ENCODE measurements around the gene KRT2.
"Not testable (repeated sequence)": the region's sequence is repeated elsewhere in the genome, so short reads cannot be mapped to it uniquely, and the experiment has no call there.

Gene KRT2

DNA sequence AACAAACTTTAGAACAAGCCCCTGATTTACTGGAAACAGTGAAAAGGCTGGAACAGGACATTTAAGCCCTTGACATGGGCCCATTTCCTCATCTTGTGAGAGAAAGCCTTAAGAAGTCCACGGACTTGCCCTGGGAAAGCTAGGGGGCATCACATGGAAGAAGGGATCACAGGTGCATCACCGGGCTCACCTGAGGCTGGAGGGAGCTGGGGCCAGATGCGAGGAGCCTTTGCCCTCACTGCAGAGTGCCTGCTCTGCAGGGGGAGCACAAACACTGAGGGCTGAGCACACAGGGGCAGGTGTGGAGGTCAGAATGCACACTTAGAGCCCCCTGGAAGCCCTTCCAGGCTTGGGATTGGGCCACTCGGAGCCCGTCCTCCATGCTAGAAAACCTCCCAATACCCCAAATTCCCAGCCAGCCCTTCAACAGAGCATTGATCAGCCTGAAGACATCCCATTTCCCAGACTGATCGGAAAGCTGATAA is 33.4 kb upstream of the KRT2 start:
- DNase-seq (ENCODE audit: low read depth in 1 of 2, low spot score in 1 of 2): no peak

DNA sequence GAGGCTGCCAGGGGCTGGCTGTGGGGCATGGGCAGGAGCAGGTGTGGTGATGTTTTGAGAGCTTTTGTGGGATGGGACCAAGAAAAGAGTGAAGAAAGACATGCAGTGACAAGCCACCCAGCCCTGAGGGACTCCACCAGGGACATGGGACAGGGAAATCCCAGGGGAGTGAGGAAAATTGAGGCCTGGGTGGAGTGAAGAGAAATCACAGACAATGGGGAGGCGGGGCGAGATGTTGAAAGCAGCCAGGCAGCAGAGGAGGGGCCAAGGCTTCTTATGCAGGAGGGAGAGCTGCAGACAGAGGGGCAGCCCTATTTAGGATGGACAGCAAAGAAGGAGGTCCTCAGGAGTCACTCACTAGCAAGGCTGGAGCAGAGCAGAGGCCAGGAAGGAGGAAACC is 32.4 kb upstream of the KRT2 start:
- no peak for DNase-seq (ENCODE audit: low read depth in 1 of 2, low spot score in 1 of 2)

DNA sequence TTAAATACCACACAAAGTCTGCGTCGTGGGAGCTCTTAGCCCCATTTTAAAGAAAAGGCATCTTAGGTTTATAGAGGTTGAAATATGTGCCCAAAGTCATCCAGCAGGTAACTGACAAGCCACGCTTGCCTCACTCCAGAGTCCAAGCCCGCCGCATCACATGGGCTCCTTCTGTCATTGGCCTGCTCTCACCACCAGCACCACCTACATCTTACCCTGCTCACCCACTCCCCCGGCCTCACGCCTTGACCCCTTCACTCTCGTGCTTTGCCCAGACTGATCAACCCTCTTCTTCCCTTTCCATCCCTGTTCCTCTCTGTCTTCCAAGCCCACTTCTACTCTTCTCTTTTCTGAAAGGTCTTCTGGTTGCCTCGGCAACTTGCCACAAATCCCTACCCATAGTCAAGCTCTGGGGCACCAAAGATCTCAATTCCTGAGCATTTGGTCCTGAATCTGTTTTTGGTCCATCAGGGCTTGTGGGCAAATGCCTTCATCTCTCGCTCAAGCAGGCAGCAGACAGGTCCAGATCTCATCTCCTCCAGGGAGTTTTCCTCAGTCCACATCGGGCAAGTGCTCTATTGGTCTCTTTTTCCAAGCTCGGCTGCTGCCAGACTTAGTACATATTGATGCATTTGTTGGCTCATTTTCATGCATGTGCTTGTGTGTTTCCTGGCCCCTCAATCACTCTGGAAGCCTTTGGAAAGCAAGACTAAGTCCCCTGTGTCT is 31.7 kb upstream of the KRT2 start:
- DNase-seq (ENCODE audit: low read depth in 1 of 2, low spot score in 1 of 2): no peak

DNA sequence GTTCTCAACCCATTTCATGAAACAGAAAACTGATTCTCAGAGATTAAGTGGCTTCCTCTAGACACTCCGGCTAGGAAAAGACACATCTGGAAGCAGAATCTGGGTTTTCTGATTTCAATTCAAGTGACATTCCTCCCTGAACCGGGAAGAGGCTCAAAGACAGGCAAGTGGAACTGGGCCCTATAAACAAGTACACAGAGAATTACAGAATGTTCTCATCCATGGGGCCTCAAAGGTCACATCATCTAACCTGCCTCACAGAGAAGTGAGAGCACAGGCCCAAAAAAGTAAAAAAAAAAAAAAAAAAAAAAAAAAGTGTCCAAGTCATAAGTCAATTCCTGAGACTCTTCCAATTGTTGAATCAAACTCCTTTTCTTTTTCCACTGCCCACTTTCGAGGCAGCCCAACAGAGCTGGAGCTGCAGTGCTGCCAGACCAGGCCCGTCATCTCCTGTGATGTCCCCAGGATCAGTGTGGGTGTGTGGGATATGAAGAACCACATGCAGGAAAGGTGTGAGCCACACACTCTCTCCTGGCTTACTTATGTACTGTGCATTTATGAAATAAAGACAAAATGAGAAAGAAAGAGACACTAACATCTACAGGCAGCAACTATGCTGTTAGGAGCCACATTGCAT is 31.0 kb upstream of the KRT2 start:
- no peak for DNase-seq (ENCODE audit: low read depth in 1 of 2, low spot score in 1 of 2)

DNA sequence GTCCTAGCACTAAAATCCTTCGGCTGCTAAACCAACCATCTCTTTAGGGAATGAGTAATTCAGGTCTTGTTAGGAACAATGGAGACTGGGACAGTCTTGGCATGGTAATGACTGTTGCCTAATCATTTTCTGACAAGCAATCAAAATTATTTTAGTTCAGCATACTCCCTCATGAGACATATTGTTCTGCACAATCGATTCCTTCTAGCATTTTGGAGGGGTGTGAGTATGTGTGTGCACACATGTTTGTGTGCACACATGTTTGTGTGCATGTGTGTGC is 30.3 kb upstream of the KRT2 start:
- no peak for DNase-seq (ENCODE audit: low read depth in 1 of 2, low spot score in 1 of 2)

DNA sequence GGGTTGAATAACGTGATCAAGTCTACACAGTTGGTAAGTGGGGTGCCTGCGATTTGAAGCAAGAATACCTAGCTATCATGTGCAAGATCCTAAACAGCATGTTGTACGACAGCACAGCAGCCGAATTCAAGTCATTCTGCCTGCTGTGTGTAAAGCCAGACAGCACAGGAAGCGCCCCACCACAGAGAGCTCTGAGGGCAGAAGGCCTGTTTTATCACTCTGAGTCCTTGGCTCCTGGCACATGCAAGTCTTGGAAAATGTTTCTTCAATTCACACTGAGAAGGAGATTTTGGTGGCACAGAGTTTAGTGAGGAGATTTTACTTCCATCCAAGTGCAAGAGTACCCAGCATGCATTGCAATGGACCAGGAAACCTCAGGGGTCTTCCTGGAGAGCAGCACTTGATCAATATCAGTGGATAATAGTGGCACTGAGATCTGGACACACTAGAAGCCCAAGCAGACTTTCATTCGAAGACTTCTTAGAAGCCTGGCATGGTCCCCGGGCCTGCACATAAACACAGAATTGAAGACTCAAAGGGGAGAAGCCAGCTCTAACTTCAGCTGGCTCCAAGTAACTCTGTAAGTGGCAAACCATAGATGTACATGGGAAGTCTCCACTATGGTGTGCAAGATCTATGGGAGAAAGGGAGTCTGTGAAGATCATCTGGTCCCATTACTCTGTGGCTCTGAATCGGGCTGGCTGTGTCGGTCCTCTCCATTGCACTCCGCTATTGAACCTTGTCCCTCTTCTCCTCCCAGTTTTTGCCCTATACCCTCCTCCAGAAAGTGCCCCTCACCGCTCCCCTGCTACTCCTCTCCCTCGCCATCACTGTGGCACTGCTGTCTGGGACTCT is 29.7 kb upstream of the KRT2 start:
- DNase-seq (ENCODE audit: low read depth in 1 of 2, low spot score in 1 of 2): no peak

DNA sequence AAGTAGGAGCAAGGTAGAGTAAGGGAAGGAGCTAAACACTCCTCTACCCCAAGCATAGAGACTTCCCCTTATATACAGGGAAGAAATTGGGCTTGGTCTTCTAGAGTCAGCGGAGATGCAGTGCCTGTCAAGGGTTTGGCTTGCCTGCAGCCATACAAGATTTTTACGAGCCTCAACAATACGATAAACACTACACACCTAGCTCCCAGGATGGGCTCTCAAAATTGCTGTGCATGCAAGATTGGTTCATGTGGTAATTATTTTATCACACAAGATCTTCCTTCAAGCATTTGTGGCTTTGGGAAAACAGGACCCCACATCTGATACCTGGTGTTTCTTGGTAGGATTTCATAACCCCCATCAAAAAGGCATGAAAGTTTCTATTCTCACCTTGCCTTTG is 28.4 kb upstream of the KRT2 start, which contains the start of gene KRT1:
Gene KRT1, minus strand, starts transcription at position 45 of the 400 bp plus-strand sequence. CDS start 59 bp downstream, outside the sequence.
- no peak for DNase-seq (ENCODE audit: low read depth in 1 of 2, low spot score in 1 of 2)

DNA sequence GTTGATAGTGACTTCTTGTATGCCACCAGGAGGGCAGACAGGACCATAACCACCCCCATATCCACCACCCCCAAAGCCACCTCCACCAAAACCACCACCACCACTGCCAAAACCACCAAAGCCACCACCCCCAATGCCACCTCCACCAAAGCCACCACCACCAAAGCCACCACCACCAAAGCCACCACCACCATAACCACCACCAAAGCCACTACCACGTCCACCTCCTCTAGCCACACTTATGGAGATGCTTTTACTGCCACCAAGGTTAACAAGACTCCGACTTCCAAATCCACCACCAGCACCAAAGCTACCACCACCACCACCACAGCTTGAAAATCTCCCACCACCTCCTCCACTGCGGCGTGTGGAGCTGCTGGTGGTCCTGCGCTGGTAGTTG is 27.9 kb upstream of the KRT2 start:
- DNase-seq (ENCODE audit: low read depth in 1 of 2, low spot score in 1 of 2): no peak

DNA sequence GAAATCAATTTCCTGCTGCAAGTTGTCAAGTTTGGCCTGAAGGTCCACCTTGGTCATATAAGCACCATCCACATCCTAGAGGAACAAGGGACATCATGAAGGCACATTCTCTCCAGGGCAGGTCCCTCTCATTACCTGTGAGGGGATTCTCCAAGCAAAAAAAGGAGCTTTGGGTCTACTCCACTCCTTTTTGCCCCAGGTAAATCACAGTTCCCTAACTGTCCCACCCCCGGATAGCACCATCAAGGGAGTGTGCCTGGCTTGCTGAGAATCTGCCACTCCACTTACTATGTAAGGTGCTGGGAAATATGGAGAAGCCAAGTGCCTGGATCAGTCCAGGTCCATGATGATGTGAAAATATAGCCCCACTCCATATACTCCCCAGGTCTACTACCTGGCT is 25.7 kb upstream of the KRT2 start:
- DNase-seq (ENCODE audit: low read depth in 1 of 2, low spot score in 1 of 2): no peak

DNA sequence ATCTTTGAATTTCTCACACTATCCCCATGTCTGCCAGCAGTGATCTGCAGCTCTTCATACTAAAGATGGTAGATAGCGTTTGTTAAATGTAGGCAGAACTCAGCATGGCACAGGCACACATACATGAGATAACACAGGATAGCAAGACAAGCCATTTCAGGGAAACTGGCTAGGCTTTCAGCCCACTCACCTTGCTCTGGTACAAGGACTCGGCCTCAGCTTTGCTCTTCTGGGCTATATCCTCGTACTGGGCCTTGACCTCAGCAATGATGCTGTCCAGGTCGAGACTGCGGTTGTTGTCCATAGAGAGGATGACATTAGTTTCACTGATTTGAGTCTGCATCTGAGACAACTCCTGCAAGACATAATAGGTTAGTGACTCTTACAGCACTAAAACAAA is 25.1 kb upstream of the KRT2 start:
- no peak for DNase-seq (ENCODE audit: low read depth in 1 of 2, low spot score in 1 of 2)

DNA sequence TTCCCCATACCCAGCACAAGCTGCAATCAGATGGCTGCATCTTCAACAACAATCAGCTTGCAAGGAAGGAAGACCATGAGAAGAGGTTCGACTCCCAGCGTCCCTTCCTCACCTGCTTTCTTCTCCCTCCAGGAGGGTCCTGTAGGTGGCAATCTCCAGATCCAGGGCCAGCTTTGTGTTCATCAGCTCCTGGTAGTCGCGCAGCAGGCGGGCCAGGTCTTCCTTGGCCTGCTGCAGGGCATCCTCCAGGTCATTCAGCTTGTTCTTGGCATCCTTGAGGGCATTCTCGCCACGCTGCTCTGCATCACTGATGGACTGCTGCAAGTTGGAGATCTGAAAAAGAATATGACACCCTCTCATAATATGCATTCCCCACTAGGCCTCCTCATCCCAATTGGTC is 24.2 kb upstream of the KRT2 start:
- no peak for DNase-seq (ENCODE audit: low read depth in 1 of 2, low spot score in 1 of 2)

DNA sequence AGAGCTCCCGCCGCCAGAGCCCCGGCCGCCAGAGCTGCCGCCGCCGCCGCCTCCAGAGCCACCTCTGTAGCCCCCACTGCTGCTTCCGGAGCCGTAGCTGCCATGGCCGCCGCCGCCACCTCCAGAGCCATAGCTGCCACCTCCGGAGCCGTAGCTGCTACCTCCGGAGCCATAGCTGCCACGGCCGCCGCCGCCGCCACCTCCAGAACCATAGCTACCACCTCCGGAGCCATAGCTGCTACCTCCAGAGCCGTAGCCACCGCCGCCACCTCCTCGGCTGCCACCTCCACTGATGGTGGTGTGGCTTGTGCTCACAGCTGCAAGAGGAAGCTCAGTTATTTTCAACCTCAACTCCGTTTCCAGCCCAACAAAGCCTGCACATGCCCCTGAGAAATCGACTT is 23.3 kb upstream of the KRT2 start:
- no peak for DNase-seq (ENCODE audit: low read depth in 1 of 2, low spot score in 1 of 2)

DNA sequence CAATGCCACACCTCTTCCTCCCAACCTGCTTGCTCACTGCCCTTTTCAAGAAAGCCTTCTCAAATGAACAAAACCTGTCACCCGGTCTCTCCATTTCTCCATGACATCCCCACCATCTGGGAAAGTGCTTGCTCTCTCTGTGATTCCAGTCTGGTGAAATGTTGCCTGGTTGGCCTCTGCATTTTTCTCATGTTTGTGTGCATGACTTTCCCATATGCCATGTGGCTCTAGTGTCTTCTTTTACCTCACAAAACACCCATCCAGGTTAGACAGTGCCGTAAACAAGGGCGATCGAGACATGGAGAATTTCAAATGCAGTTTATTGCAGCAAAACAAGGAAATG is 22.4 kb upstream of the KRT2 start:
- no peak for DNase-seq (ENCODE audit: low read depth in 1 of 2, low spot score in 1 of 2)

DNA sequence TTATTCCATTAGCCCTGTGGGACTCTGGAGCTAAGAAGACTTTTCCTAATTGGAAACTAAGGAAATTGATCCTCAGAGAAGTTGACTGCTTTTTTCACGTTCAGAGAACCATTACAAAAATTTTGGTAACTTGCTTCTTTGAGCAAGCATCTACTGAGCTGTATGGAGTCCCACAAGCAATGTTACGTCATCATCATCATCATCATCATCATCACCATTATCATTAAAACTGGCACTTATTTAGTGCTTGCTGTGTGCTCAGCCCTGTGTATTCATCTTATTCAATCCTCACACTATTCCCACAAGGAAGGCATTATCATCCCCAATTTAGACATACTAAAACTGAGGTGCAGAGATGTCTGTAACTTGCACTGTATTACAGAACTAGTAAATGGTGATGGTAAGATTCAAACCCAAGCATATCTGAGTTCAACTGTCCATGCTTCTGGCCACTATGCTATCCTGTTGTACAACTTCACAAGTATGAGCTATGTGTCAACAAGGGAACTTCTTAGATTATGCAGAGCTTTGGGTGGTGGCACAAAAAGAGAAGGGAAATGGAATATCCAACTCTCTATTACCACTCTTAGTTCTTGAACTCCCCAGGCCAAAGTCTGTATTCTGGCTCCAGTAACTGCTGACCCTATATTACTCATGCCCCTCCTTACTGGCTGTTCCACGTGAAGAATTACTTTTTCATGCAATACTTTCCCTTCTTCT is 21.9 kb upstream of the KRT2 start:
- no peak for DNase-seq (ENCODE audit: low read depth in 1 of 2, low spot score in 1 of 2)

DNA sequence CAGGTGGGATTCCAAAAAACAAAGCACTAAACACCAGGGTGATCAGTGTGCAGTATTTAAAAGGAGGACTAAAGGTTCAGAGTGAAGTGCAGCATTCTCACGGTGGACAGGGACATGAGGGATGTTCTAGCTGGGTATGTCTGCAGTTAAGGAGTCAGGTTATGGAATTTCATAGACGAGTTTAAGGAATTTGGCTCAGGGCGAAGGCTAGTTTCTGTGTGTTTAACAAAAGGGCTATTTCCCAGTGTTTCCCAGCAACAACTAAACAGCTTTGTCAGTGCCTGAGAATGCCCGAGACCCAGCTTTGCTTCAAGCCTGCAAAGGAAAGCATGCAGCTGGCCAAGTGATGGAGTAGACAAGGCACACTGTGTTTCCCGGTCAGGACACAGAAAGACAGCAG is 21.2 kb upstream of the KRT2 start:
- no peak for DNase-seq (ENCODE audit: low read depth in 1 of 2, low spot score in 1 of 2)

DNA sequence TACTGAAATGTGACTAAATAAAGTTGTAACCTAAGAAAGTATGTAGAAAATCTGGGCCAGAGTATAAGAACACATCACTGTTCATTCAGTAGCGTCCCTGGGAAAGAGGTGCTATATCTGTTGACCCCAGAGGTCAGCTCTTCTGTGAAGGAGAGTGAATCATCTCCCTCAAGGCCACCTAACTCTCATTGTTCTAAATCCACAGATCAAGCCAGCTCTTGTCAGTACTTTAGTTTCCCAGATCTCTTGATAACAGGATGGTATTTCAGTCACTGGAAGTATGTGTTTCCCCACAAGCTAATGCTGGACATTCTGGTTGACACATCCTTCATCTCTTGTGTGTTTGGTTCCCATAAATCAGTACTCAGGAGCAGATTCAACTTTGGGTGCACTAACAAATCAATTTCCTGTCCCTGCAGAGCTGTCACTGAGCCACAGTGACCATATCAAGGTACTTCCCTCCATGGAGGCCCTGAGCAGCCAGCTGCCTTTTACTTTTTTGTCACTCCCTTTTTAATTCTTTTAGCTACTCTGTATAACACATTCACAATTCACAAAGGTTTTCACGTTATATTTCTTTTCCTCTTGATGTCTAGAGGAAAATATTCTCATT is 20.4 kb upstream of the KRT2 start:
- DNase-seq (ENCODE audit: low read depth in 1 of 2, low spot score in 1 of 2): no peak

DNA sequence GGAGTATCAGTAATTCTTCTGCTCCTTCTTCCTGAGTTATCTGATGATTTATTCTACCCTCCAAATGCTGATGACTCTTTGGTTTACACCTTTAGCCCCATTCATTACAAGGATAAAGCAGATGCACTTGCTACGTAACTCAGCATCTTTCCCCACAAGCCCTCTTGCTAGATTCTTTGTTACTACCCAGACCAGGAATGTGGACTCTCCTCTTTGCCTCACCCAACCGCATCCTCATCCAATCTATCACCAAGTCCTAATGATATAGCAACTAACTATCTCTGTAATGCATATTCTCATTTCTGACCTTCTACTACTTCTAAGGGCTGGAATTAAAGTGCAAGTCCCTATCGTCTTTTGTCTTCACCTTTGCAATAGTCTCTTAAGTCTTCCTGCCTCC is 18.9 kb upstream of the KRT2 start:
- no peak for DNase-seq (ENCODE audit: low read depth in 1 of 2, low spot score in 1 of 2)

DNA sequence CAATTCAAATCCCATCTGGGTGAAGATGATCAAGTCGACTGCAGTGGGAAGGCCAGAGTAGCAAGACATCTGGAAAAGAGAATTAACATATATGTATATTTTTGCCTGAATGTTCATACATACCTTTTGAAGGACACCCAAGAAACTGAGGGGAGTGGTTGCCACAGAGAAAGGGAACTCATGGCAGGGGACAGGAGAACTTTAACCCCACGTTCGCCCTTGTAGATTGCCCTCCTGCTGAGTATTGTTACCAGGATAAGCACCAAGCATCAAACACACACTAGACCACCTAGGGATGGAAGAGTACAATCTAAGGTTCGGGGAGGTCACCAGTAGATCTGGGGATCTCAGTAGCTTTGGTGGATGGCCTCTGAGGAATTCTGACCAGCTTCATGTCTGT is 18.5 kb upstream of the KRT2 start:
- DNase-seq (ENCODE audit: low read depth in 1 of 2, low spot score in 1 of 2): no peak

DNA sequence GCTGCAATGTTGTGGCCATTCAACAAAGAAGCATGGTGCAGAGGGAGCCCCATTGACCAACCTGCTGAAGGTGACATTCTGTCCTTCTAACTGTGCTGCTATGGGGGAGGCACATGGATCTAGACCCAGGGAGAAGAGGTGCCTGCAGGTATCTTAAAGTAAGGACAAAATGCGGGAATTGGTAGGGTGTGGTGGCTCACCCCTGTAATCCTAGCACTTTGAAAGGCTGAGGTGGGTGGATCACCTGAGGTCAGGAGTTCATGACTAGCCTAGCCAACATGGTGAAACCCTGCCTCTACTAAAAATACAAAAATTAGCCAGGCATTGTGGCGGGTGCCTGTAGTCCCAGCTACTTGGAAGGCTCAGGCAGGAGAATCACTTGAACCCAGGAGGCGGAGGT is 17.9 kb upstream of the KRT2 start:
- not testable (repeated sequence) for DNase-seq (ENCODE audit: low read depth in 1 of 2, low spot score in 1 of 2)

DNA sequence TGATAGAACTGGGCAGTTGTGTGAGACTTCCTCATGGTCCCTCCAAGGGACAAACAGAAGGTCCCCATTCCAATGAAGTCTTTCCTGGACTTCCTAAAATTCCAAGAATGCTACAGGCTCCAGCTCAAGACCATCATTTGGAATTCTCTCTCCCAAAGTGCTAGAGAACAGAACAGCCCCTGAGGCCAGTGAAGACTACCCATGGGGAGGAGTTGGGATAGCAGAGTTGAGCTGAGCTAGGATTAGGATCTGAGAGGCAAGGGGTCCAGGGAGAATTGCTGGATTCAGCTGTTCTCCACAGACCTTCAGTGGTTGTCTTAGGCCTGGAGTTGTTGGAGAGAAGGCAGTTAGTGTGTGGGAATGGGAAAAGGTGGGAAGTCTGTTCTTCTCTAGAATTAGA is 17.4 kb upstream of the KRT2 start:
- DNase-seq (ENCODE audit: low read depth in 1 of 2, low spot score in 1 of 2): no peak

DNA sequence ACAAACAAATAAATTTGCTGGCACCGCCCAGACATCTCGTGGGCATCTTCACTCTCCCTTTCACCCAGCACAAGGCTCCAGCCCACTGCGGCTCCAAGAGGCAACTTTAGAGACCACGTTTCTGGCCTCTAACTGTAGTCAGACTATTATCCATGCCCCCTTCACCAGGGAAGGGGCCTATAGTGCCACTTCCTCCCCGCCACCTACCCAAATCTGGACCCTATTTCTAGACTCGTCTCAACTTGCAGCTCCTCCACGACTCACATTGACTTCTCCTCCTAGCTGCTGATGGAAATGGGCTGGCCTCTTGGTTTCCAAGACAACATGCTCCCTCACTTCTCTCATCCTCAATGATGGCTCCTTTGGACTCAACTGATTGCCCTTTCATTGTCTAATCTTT is 15.9 kb upstream of the KRT2 start:
- no peak for DNase-seq (ENCODE audit: low read depth in 1 of 2, low spot score in 1 of 2)
